Stimulated activated CD4-positive, alpha-beta T cell treated with anti-CD3 and anti-CD28 coated beads, Interleukin-1b, Interleukin-23, amount 100 ng/mL, for 48 hours (primary cell): ENCODE data around the gene MGLL.

ENCODE experiments used
- DNase-seq: peaks from one replicate; pipeline ENCODE4 v3.0.0-alpha.2; 2020

Gene MGLL

GRCh38 chr3:127833281-127834032, 11.1 kb upstream of the MGLL start:
- DNase-seq: no peak

GRCh38 chr3:127831723-127832172, 9.4 kb upstream of the MGLL start:
- DNase-seq: no peak

GRCh38 chr3:127829537-127829936, 7.2 kb upstream of the MGLL start:
- DNase-seq: no peak

GRCh38 chr3:127827808-127828207, 5.5 kb upstream of the MGLL start:
- DNase-seq: no peak

GRCh38 chr3:127825756-127826155, 3.4 kb upstream of the MGLL start:
- DNase-seq: no peak

- no peak for DNase-seq
Measured at GRCh38 chr3:127824151-127824825, 2.0 kb upstream of the MGLL start.

- no peak for DNase-seq
Measured at GRCh38 chr3:127823426-127823857, 1.1 kb upstream of the MGLL start.

- DNase-seq: no peak
Measured at GRCh38 chr3:127822682-127823425, 539 bp upstream of the MGLL start.

GRCh38 chr3:127821394-127821793, 921 bp downstream of the MGLL start:
- DNase-seq: no peak

GRCh38 chr3:127820826-127821313, 1.4 kb downstream of the MGLL start:
- no peak for DNase-seq

GRCh38 chr3:127820221-127820825, 2.0 kb downstream of the MGLL start:
- no peak for DNase-seq

GRCh38 chr3:127819656-127820055, 2.7 kb downstream of the MGLL start:
- DNase-seq: no peak

- DNase-seq: no peak
Measured at GRCh38 chr3:127819086-127819485, 3.2 kb downstream of the MGLL start.

GRCh38 chr3:127817406-127817841, 4.9 kb downstream of the MGLL start:
- DNase-seq: no peak

GRCh38 chr3:127816783-127817405, 5.4 kb downstream of the MGLL start:
- no peak for DNase-seq

- DNase-seq: no peak
Measured at GRCh38 chr3:127815641-127816605, 6.4 kb downstream of the MGLL start.

GRCh38 chr3:127815001-127815400, 7.3 kb downstream of the MGLL start:
- no peak for DNase-seq

- DNase-seq: no peak
Measured at GRCh38 chr3:127814325-127814781, 8.0 kb downstream of the MGLL start.

- DNase-seq: no peak
Measured at GRCh38 chr3:127812151-127812550, 10.2 kb downstream of the MGLL start.

GRCh38 chr3:127811717-127812116, 10.6 kb downstream of the MGLL start:
- DNase-seq: no peak

- no peak for DNase-seq
Measured at GRCh38 chr3:127809611-127810010, 12.7 kb downstream of the MGLL start.
